K562 (cell line): ENCODE measurements around the gene WSCD2. TPM values are rescaled to one million over a fixed set of nuclear protein-coding genes. Genes with fewer than 3 reads are reported as not detected.
A peak's percentile ranks its signal among the peaks of the same experiment; 100 is the strongest.

Experiments used
- CEBPG ChIP-seq, 3 experiments: fragments of 200-800 bp in 1 of 3; sonication (Bioruptor generic) in 1 of 3; sonication (generic) in 1 of 3; formaldehyde crosslinking in 1 of 3; IDR thresholded peaks in 2 of 3; conservative IDR thresholded peaks in 1 of 3; 2 replicates each; pipeline versions ENCODE4 v1.6.1 to v1.8.0; 2016 to 2022; ENCODE audit warnings: missing compliant biosample characterization in 2 of 3, missing genetic modification characterization in 2 of 3, mild to moderate bottlenecking in 1 of 3, missing genetic modification reagents in 1 of 3
- GTF2E2 ChIP-seq: fragments of 200-800 bp; sonication (Bioruptor generic); IDR thresholded peaks from 2 replicates; pipeline ENCODE4 v1.6.1; 2016; ENCODE audit warnings: missing genetic modification characterization, missing compliant biosample characterization
- HIVEP1 ChIP-seq: fragments of 250-450 bp; sonication (Bioruptor Pico); IDR thresholded peaks from 2 replicates; pipeline ENCODE4 v1.4.0; 2020; ENCODE audit warnings: mild to moderate bottlenecking
- HNRNPLL ChIP-seq: fragments of 200-400 bp; formaldehyde crosslinking; IDR thresholded peaks from 2 replicates; pipeline ENCODE4 v1.6.1; 2017; ENCODE audit warnings: low read length, low read depth, mild to moderate bottlenecking; ENCODE audit not compliant: poor library complexity, severe bottlenecking
- KLF13 ChIP-seq: fragments of 450-650 bp; IDR thresholded peaks from 2 replicates; pipeline ENCODE4 v1.6.1; 2016; ENCODE audit warnings: missing genetic modification characterization, low read depth, mild to moderate bottlenecking, missing compliant biosample characterization, moderate library complexity, borderline replicate concordance
- POLR2B ChIP-seq: fragments of 450-650 bp; IDR thresholded peaks from 2 replicates; pipeline ENCODE4 v1.6.1; 2018; ENCODE audit warnings: low read depth; ENCODE audit not compliant: partially characterized antibody
- RBM39 ChIP-seq: fragments of 200-400 bp; formaldehyde crosslinking; optimal IDR thresholded peaks from 2 replicates; pipeline ENCODE3; 2018; ENCODE audit warnings: low read depth, low read length
- SMARCE1 ChIP-seq: fragments of 450-650 bp; IDR thresholded peaks from 2 replicates; pipeline ENCODE4 v1.7.1; 2016; ENCODE audit warnings: mild to moderate bottlenecking
- TAF7 ChIP-seq: fragments of 450-650 bp; IDR thresholded peaks from 2 replicates; pipeline ENCODE4 v1.6.1; 2016; ENCODE audit warnings: missing genetic modification characterization, missing compliant biosample characterization
- ZNF12 ChIP-seq: sonication (generic); formaldehyde crosslinking; IDR thresholded peaks from 2 replicates; pipeline ENCODE4 v1.4.0; 2020; ENCODE audit warnings: mild to moderate bottlenecking, missing genetic modification reagents
- ZNF282 ChIP-seq: sonication (generic); formaldehyde crosslinking; IDR thresholded peaks from 2 replicates; pipeline ENCODE4 v1.8.1; 2023; ENCODE audit warnings: missing genetic modification reagents
- ZNF584 ChIP-seq: fragments of 200-800 bp; sonication (Bioruptor generic); IDR thresholded peaks from 2 replicates; pipeline ENCODE4 v1.6.1; 2016; ENCODE audit warnings: low read depth, mild to moderate bottlenecking, missing genetic modification characterization, missing compliant biosample characterization
- ZNF76 ChIP-seq: fragments of 250-450 bp; sonication (Bioruptor Pico); IDR thresholded peaks from 2 replicates; pipeline ENCODE4 v1.4.0; 2020; ENCODE audit warnings: mild to moderate bottlenecking, moderate library complexity, borderline replicate concordance
- polyA plus RNA-seq, 8 experiments: library from polyadenylated mRNA; depleted of rRNA in 4 of 8; stranded (reverse) in 5 of 8; unstranded in 3 of 8; fragments of >200 nt; fragmentation: Nextera tagmentation in 2 of 8; fragmentation: Illumina TruSeq in 1 of 8; extraction: Ambion mirVana in 2 of 8; extraction: Trizol in 1 of 8; gene quantifications; 2 replicates each; pipeline versions ENCODE4 v1.2.1 to v1.2.3, GENCODE V29; 2011 to 2014; ENCODE audit warnings: inconsistent platforms in 1 of 8, missing spikeins in 1 of 8
- total RNA-seq, 7 experiments: library from RNA; depleted of rRNA in 6 of 7; stranded (reverse); fragments of >200 nt in 6 of 7; fragmentation: Illumina TruSeq in 2 of 7; extraction: Trizol in 2 of 7; gene quantifications; 2 replicates each; pipeline versions ENCODE4 v1.2.1 to v1.2.3, GENCODE V29; 2011 to 2021; ENCODE audit warnings: low replicate concordance in 1 of 7
- TF ChIP-seq, protein P1 (sequence below): sonication (generic); formaldehyde crosslinking; IDR thresholded peaks from 2 replicates; pipeline ENCODE4 v1.8.0; 2022; ENCODE audit warnings: missing genetic modification reagents, mild to moderate bottlenecking, moderate library complexity, borderline replicate concordance
- TF ChIP-seq, protein P2 (sequence below): IDR thresholded peaks from 2 replicates; pipeline ENCODE4 v1.6.1; 2011; ENCODE audit warnings: borderline replicate concordance, low read depth, mild to moderate bottlenecking, moderate library complexity, low read length; ENCODE audit not compliant: insufficient read depth, poor library complexity, severe bottlenecking
- TF ChIP-seq, protein P3 (sequence below), 2 experiments: fragments of 150-350 bp in 1 of 2; IDR thresholded peaks; 2 replicates each; pipeline ENCODE4 v1.6.1; 2012 to 2016; ENCODE audit warnings: low read depth in 2 of 2, low read length in 2 of 2, mild to moderate bottlenecking in 1 of 2, moderate library complexity in 1 of 2
- TF ChIP-seq, protein P4 (sequence below): fragments of 250-450 bp; sonication (Bioruptor Pico); IDR thresholded peaks from 2 replicates; pipeline ENCODE4 v1.4.0; 2020; ENCODE audit warnings: mild to moderate bottlenecking

WSCD2 gene
- total and polyA plus RNA-seq, 9 of the 15 experiments (the other 6 are each of a cell fraction or from before 2014, with no cell fraction given) = 0.72 to 14.1 (median 4.0) TPM

DNA sequence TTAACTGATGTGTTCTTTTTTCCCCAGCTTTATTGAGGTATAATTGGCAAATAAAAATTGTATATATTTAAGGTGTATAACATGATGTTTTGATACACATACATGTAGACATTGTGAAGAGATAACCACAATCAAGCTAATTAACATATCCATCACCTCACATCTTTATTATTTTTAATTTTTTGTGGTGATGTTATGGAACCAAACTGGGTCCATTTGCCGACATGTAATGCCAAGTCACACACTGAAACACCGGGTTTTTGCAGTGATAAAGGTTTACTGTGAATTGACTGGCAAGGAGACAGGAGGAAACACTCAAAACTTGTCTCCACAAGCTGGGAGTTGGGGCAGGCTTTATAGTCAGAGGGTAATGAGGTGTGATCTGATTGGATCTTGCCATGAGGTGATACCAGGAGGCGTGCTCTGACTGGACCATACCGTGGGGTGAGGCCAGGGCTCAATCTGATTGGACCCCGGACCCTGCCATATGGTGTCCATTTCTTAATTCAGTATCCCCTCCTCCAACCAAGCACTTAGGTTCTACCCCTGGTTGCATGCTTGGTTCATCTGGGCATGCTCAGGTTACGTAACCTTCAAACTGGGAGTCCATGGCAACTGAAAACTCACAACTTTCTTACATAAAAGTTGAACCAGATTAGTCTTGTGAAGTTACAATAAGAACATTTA, 11.8 kb upstream of the WSCD2 start (continued):
- peak; percentile 73; the same call in 1 of the 2 replicates for TF ChIP-seq KLF13
- TF ChIP-seq CEBPG (CRISPR knock-in tag; IDR thresholded peaks at IDR 0.05) = peak; percentile 58; the same call in 1 of the 2 replicates
- TF ChIP-seq CEBPG (tag; conservative IDR thresholded peaks at IDR 0.05 in 1 of 2, IDR thresholded peaks at IDR 0.05 in 1 of 2) = peak; percentile 80 to 93
- TF ChIP-seq ZNF282 (CRISPR knock-in tag) = no peak
- peak; percentile 99 for TF ChIP-seq POLR2B
- no peak for TF ChIP-seq ZNF584
- TF ChIP-seq, protein P1, sequence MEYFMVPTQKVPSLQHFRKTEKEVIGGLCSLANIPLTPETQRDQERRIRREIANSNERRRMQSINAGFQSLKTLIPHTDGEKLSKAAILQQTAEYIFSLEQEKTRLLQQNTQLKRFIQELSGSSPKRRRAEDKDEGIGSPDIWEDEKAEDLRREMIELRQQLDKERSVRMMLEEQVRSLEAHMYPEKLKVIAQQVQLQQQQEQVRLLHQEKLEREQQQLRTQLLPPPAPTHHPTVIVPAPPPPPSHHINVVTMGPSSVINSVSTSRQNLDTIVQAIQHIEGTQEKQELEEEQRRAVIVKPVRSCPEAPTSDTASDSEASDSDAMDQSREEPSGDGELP (CRISPR knock-in tag) = peak; percentile 80; the same call in 1 of the 2 replicates
- peak; percentile 78; the same call in 1 of the 2 replicates for TF ChIP-seq ZNF76
- TF ChIP-seq HNRNPLL = no peak
- TF ChIP-seq TAF7 (tag) = peak; percentile 21; the same call in 1 of the 2 replicates
- TF ChIP-seq, protein P2, sequence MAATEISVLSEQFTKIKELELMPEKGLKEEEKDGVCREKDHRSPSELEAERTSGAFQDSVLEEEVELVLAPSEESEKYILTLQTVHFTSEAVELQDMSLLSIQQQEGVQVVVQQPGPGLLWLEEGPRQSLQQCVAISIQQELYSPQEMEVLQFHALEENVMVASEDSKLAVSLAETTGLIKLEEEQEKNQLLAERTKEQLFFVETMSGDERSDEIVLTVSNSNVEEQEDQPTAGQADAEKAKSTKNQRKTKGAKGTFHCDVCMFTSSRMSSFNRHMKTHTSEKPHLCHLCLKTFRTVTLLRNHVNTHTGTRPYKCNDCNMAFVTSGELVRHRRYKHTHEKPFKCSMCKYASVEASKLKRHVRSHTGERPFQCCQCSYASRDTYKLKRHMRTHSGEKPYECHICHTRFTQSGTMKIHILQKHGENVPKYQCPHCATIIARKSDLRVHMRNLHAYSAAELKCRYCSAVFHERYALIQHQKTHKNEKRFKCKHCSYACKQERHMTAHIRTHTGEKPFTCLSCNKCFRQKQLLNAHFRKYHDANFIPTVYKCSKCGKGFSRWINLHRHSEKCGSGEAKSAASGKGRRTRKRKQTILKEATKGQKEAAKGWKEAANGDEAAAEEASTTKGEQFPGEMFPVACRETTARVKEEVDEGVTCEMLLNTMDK = no peak
- no peak for TF ChIP-seq RBM39
- 0 out of 2 replicates have a peak, but pooled peaks have one; percentile 42 for TF ChIP-seq GTF2E2 (tag)
- TF ChIP-seq SMARCE1 = no peak
- TF ChIP-seq HIVEP1 = peak; percentile 86; the same call in 1 of the 2 replicates
- TF ChIP-seq, protein P3, sequence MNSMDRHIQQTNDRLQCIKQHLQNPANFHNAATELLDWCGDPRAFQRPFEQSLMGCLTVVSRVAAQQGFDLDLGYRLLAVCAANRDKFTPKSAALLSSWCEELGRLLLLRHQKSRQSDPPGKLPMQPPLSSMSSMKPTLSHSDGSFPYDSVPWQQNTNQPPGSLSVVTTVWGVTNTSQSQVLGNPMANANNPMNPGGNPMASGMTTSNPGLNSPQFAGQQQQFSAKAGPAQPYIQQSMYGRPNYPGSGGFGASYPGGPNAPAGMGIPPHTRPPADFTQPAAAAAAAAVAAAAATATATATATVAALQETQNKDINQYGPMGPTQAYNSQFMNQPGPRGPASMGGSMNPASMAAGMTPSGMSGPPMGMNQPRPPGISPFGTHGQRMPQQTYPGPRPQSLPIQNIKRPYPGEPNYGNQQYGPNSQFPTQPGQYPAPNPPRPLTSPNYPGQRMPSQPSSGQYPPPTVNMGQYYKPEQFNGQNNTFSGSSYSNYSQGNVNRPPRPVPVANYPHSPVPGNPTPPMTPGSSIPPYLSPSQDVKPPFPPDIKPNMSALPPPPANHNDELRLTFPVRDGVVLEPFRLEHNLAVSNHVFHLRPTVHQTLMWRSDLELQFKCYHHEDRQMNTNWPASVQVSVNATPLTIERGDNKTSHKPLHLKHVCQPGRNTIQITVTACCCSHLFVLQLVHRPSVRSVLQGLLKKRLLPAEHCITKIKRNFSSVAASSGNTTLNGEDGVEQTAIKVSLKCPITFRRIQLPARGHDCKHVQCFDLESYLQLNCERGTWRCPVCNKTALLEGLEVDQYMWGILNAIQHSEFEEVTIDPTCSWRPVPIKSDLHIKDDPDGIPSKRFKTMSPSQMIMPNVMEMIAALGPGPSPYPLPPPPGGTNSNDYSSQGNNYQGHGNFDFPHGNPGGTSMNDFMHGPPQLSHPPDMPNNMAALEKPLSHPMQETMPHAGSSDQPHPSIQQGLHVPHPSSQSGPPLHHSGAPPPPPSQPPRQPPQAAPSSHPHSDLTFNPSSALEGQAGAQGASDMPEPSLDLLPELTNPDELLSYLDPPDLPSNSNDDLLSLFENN (IDR thresholded peaks at IDR 0.05; ENCODE audit: low read depth in 2 of 2, low read length in 2 of 2) = no peak
- TF ChIP-seq ZNF12 (CRISPR knock-in tag) = no peak
- TF ChIP-seq, protein P4, sequence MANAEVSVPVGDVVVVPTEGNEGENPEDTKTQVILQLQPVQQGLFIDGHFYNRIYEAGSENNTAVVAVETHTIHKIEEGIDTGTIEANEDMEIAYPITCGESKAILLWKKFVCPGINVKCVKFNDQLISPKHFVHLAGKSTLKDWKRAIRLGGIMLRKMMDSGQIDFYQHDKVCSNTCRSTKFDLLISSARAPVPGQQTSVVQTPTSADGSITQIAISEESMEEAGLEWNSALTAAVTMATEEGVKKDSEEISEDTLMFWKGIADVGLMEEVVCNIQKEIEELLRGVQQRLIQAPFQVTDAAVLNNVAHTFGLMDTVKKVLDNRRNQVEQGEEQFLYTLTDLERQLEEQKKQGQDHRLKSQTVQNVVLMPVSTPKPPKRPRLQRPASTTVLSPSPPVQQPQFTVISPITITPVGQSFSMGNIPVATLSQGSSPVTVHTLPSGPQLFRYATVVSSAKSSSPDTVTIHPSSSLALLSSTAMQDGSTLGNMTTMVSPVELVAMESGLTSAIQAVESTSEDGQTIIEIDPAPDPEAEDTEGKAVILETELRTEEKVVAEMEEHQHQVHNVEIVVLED = peak; percentile 63
